Stimulated activated CD8-positive, alpha-beta memory T cell treated with anti-CD3 and anti-CD28 coated beads, Interleukin-15, amount 100 ng/mL, for 1 hour (primary cell): ENCODE measurements around the gene VIPR2.

Experiments used
- DNase-seq: peaks from one replicate; pipeline ENCODE4 v3.0.0-alpha.2; 2020; ENCODE audit warnings: low read depth

The VIPR2 gene

DNA sequence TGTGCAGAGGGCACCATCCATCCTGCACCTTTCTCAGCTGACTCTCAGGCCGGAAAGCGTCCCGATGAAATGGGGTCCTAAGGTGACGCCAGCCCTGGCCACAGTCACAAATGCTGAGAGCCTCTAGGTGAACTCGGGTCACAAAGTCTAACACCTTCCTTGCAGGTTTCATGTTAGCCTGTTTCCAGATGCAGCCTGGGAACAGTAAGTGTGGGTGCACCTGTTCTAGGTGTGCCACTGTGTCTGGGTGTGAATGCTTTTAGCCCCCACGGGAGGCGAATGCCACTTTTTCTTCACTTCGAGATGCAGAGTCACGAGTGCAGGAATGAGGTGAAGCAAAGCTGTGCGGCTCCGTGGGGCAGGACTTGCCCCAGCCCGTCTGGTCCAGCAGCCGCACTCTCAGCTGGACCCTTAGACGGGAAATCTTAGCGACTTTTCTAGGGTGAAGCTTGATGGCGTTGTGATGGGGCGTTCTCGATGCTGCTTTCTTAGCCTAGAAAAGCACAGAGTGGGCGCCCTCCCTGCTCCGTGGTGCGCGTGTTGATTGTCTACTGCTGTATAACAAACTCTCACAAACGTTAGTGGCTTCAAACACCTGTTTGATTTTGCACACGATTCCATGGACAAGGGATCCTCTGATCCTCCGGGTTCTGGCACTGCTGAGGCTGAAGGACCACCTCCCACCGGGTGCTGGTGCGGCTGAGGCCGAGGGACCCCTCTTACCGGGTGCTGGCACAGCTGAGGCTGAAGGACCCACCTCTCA lies 13.6 kb upstream of the VIPR2 start:
- no peak for DNase-seq

GRCh38 chr7:159157714-159158113 lies 13.0 kb upstream of the VIPR2 start:
- no peak for DNase-seq

DNA sequence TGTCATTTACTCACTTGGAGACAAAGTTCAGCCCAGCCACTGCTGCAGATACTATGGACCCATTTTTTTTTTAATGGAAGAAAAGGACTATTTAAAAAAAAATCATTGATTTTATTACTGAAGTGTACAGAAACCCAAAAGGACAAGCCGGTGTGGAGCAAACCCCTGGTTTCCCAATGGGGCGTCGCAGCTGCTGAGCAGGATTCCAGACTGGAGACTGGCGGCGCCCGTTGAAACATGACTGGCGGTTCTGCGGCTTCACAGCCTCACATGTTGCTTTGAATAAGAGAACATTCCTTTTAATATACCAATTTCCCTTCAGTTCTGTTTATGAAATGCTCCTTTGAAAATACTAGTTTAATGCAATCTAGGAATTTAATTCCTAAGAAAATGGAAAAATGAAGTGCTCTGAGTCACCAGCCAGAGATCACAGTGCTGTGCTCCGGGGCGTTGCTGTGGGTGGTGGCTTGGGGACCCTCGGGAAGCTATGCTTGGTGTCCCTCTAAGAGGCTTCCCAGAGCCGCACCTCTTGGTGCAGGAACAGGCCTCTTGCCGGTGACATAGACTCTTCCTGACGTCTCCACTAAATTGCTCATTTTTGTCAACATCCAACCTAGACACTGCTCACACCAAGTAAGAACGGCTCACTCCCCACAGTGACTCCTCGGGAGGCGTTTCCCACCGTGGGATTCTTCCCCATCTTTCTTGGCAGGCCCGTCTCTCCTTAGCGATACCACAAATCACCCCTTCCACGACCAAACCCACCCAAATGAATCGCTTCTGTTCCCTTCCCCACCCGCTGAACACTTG lies 12.0 kb upstream of the VIPR2 start:
- DNase-seq, result no peak

DNA sequence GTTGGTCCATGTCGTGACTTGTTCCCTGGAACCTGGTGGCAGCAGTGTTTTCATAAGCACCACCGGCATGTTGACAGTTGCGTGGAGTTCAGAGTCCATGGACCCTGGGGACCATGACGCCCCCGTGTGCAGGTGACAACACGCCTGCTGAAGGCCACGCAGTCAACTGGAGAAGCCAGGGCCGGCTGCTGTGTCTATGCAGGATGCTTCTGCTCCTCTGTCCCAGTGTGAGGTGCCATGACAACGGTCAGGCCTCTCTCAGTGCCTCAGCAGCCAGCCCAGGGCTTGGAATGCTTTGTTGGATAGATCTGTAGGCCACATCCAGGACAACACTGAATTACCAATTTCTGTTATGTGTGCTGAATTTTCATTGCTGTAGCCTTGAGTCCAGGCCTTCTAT lies 10.7 kb upstream of the VIPR2 start:
- DNase-seq, result no peak

GRCh38 chr7:159154243-159154642 lies 9.6 kb upstream of the VIPR2 start:
- no peak for DNase-seq

- no peak for DNase-seq
Observed at GRCh38 chr7:159153511-159153910, 8.8 kb upstream of the VIPR2 start.

DNA sequence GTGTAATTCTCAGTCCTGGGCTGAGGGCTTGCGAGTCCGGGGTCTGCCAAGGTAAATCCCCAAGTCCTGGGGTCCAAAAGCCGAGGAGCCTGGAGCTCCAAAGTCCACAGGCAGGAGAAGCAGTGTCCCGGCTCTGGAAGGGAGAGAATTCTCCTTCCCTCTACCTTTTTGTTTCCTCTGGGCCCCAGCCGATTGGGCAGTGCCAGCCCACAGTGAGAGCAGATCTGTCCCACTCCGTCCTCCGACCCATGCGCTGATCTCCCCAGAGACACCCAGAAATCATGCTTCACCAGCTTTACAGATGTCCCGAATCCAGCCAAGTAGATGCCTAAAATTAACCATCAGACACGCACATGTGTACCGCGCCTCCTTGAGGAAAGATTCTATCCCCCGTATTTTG lies 8.1 kb upstream of the VIPR2 start:
- DNase-seq, result no peak

DNA sequence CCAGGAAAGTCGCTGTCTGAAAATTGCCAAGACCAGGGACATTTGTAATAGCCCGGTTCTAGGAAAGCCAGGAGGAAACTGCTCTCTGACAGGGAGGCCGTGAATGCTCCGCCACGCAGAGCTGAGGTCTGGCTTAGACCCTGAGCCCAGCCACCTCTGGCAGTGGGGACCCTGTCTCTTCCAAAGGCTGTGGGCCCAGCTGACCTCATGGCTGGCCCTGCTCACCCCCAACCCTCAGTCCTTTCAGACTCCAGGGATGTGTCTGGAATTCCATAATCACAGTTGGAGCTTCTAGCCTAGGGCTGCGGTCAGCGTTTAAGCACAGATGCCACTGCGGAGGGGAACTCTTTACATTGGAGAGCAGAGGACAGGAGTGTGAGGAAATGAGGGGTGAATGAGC lies 6.6 kb upstream of the VIPR2 start:
- DNase-seq, result no peak

DNA sequence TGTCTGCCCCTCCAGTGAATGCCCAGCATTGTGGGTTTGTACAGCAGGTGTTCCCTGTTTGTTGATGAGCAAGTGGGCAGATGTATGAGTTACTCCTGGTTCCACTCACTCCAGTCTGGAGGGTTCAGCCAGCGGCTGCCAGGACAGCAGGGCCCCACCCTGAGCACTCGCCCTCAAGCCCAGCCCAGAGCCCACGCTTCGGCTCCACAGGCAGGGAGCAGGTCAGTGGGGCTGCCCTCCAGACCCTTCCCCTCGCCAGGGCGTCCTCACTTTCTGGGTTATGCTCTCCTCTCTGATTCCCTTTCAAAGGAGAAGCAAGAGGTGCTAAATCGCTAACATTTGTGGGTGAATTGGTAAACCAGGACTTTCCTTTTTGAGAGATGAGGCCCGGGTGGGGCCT lies 4.8 kb upstream of the VIPR2 start:
- no peak for DNase-seq

DNA sequence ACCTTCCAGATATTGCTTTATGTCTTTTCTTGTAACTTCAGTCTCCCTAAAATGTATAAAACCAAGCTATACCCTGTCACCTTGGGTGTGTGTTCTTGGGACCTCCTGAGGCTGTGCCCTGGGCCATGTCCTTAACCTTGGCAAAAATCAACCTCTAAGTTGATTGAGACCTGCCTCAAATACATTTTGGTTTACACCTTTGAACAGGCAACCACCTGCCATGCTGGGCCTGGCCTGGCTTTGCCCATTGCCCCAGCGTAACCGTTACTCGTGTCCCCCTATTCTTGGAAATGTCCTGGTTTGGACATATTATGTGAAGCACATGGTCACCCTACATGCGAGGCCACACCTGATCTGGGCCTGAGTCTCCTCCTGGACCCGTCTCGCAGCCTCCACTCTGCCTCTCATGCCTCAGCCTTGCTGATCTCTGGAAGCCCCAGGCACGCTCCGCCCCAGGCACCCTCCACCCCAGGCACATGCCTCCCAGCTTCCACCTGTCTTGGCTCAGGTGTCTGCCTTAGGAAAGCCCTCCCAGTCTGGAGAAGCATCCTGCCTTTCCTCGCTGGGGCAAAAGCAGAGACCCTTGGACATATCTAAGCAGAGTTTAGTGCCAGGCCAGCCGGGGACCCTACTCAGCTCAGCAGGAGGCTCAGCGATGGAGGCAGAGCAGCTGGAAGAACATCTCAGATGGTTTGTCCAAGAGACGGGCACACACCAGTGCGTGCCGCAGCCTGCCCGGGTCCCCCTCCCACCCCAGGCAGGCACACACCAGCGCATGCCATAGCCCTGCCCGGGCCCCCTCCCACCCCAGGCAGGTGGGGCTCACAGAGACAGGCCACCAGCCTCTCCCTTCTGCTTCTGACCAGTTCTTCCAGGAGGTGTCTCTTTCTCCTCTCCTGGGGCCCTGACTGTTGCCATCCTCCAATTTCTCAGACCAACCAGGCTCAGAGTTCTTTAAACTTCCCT lies 4.0 kb upstream of the VIPR2 start:
- DNase-seq, result no peak

DNA sequence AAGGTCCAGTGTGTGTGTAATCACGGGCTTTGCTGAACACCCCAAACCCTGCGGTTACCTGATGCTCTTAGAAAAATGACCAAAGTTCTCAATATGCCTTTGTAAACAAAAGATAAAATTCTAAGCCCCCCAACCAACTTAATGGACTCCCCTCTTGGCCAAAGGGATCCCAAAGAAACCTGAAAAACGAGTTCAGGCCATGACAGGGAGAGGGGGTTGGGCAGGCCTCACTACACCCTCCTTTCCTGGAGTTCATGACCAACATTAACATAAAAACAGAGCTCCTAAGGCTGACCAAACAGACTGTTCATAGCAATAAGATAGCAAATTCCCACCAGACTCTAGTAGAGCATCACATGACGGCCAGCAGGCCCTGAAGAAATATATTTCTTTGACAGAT lies 3.0 kb upstream of the VIPR2 start:
- DNase-seq, result no peak

- no peak for DNase-seq
Observed at GRCh38 chr7:159147246-159147645, 2.6 kb upstream of the VIPR2 start.

DNA sequence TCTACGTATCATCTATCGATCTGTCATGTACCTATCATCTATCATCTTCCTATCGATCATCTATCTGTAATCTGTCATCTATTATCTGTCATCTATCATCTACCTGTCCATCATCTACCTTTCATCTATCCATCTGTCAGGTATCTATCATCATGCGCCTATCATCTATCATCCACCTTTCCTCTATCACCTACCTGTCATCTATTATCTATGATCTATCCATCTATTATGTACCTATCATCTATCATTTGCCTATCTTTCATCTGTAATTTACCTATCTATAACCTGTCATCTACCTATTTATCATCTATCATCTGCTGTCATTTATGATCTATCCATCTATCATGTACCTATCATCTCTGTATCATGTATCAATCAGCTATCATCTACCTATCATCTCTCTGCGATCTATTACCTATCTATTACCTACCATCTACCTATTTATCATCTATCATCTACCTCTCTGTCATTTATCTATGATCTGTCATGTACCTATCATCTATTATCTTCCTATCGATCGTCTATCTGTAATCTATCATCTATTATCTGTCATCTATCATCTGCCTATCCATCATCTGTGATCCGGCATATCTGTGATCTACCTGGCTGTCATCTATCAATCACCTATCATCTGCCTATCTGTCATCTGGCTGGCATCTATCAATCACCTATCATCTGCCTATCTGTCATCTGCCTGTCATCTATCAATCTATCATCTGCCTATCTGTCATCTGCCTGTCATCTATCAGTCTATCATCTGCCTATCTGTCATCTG lies 1.6 kb upstream of the VIPR2 start:
- no peak for DNase-seq

- no peak for DNase-seq
Observed at GRCh38 chr7:159145490-159145855, 806 bp upstream of the VIPR2 start.

- DNase-seq, result no peak
Observed at GRCh38 chr7:159143780-159144757, 598 bp downstream of the VIPR2 start.

DNA sequence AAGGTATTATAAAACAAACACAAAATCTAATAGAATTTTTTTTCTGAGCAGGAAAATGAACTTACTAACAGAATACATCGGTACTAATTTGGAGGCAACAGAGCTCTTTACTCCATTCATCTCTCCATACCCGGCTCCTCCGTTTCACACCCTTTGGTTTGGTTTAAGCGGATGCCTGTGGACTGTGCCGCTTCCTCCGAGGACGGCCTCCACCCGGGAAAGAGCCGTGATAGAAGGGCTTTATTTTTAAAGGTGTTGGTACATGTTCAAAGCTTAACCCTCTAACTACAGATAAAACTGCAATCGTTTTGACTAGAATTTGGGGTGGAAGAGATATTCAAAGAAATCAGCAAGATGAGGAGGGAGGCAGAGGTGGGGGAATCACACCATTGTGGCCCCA lies 1.9 kb downstream of the VIPR2 start:
- DNase-seq, result no peak

DNA sequence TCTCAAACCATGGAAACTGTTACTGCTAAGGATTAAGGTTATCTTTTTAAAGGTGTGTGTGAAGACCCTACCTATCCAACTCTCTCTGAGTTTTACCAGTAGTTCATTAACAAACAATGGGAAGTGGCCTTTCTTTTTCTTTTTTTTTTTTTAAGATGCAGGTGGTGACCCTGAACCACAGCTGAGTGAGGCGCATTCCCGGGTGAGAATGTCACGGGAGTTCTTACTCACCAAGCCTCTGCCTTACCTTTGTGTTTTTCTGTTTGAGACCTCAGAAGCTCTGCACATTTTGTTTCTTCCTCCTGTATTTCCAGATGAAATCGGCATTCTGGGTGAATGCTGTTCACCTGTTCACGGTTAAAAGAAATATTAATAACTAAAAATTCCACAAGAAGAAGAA lies 2.5 kb downstream of the VIPR2 start:
- DNase-seq, result no peak

DNA sequence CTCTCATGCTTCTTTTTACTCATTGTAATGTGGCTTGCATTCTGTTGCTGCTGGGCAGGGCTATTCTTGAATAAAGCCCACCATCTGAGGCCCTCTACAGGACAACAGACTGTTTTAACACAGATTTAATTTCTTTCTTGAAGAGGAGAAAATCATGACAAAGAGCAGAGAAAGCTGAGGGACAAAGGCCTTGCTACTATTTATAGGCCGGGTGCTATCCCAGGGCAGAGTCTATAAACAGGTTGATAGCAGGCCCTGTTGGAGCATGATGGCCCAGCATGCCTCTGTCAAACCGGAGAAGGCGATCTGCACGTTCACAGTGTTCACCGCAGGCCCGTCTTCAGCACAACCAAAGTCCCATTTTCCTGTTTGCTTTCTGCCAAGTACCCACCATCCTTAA lies 3.0 kb downstream of the VIPR2 start:
- DNase-seq, result no peak

GRCh38 chr7:159141167-159141566 lies 3.5 kb downstream of the VIPR2 start:
- no peak for DNase-seq

- no peak for DNase-seq
Observed at GRCh38 chr7:159140170-159140910, 4.3 kb downstream of the VIPR2 start.
